ENCODE data around the gene LTB.
A peak's percentile ranks its signal among the peaks of the same experiment; 100 is the strongest.

LTB gene

DNA sequence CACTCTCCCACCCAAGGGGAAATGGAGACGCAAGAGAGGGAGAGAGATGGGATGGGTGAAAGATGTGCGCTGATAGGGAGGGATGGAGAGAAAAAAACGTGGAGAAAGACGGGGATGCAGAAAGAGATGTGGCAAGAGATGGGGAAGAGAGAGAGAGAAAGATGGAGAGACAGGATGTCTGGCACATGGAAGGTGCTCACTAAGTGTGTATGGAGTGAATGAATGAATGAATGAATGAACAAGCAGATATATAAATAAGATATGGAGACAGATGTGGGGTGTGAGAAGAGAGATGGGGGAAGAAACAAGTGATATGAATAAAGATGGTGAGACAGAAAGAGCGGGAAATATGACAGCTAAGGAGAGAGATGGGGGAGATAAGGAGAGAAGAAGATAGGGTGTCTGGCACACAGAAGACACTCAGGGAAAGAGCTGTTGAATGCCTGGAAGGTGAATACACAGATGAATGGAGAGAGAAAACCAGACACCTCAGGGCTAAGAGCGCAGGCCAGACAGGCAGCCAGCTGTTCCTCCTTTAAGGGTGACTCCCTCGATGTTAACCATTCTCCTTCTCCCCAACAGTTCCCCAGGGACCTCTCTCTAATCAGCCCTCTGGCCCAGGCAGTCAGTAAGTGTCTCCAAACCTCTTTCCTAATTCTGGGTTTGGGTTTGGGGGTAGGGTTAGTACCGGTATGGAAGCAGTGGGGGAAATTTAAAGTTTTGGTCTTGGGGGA, 6.1 kb downstream of the LTB start:
- no peak for DNase-seq (ENCODE audit: low read depth)

DNA sequence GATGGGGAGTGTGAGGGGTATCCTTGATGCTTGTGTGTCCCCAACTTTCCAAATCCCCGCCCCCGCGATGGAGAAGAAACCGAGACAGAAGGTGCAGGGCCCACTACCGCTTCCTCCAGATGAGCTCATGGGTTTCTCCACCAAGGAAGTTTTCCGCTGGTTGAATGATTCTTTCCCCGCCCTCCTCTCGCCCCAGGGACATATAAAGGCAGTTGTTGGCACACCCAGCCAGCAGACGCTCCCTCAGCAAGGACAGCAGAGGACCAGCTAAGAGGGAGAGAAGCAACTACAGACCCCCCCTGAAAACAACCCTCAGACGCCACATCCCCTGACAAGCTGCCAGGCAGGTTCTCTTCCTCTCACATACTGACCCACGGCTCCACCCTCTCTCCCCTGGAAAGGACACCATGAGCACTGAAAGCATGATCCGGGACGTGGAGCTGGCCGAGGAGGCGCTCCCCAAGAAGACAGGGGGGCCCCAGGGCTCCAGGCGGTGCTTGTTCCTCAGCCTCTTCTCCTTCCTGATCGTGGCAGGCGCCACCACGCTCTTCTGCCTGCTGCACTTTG, 6.8 kb downstream of the LTB start, which contains the start of gene TNF:
Gene TNF, plus strand, starts transcription at position 231 of the 567 bp plus-strand sequence. Its CDS starts 177 bp downstream, at position 408.
- DNase-seq (ENCODE audit: low read depth) = no peak

GRCh38 chr6:31574106-31575061, 7.8 kb downstream of the LTB start:
- DNase-seq (ENCODE audit: low read depth) = no peak

DNA sequence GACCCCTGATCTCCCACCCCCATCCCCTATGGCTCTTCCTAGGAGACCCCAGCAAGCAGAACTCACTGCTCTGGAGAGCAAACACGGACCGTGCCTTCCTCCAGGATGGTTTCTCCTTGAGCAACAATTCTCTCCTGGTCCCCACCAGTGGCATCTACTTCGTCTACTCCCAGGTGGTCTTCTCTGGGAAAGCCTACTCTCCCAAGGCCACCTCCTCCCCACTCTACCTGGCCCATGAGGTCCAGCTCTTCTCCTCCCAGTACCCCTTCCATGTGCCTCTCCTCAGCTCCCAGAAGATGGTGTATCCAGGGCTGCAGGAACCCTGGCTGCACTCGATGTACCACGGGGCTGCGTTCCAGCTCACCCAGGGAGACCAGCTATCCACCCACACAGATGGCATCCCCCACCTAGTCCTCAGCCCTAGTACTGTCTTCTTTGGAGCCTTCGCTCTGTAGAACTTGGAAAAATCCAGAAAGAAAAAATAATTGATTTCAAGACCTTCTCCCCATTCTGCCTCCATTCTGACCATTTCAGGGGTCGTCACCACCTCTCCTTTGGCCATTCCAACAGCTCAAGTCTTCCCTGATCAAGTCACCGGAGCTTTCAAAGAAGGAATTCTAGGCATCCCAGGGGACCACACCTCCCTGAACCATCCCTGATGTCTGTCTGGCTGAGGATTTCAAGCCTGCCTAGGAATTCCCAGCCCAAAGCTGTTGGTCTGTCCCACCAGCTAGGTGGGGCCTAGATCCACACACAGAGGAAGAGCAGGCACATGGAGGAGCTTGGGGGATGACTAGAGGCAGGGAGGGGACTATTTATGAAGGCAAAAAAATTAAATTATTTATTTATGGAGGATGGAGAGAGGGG, 8.8 kb downstream of the LTB start:
- DNase-seq (ENCODE audit: low read depth) = no peak

DNA sequence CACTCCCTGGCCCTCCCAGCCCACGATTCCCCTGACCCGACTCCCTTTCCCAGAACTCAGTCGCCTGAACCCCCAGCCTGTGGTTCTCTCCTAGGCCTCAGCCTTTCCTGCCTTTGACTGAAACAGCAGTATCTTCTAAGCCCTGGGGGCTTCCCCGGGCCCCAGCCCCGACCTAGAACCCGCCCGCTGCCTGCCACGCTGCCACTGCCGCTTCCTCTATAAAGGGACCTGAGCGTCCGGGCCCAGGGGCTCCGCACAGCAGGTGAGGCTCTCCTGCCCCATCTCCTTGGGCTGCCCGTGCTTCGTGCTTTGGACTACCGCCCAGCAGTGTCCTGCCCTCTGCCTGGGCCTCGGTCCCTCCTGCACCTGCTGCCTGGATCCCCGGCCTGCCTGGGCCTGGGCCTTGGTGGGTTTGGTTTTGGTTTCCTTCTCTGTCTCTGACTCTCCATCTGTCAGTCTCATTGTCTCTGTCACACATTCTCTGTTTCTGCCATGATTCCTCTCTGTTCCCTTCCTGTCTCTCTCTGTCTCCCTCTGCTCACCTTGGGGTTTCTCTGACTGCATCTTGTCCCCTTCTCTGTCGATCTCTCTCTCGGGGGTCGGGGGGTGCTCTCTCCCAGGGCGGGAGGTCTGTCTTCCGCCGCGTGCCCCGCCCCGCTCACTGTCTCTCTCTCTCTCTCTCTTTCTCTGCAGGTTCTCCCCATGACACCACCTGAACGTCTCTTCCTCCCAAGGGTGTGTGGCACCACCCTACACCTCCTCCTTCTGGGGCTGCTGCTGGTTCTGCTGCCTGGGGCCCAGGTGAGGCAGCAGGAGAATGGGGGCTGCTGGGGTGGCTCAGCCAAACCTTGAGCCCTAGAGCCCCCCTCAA, 9.9 kb downstream of the LTB start, which contains the start of gene LTA:
Gene LTA, plus strand, starts transcription at position 249 of the 871 bp plus-strand sequence. Its CDS starts 454 bp downstream, at position 703.
- DNase-seq (ENCODE audit: low read depth) = no peak

DNA sequence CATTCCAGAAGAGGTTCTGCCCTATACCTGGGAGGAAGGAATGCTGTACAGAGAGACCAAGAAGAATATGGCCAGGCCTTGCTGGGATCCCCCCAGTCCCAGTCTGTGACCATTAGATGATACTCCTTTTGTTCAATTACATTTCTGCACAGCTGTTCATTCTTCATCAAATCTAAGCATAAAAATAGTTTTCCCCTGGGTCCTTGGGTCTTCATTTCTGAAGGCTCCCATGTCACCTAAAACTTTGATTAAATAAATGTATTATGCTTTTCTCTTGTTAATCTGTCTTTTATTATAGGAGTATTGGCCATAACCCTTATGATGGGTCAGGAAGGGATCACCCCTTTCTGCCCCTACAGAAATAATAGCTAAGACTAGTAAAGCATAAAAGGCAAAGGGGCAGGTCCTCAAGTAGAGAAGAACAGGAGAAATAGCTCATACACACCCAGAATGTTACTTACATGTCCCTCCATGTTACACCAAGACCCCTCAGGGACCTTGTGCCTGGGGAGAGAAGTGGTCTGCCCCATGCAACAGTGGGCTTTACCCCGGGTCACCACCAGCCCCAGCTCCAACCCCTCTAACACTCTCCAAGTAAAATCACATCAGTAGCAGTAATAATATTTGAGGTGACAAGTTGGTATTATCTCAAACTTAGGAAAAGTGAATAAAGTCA, 12.2 kb downstream of the LTB start:
- DNase-seq (ENCODE audit: low read depth) = no peak

DNA sequence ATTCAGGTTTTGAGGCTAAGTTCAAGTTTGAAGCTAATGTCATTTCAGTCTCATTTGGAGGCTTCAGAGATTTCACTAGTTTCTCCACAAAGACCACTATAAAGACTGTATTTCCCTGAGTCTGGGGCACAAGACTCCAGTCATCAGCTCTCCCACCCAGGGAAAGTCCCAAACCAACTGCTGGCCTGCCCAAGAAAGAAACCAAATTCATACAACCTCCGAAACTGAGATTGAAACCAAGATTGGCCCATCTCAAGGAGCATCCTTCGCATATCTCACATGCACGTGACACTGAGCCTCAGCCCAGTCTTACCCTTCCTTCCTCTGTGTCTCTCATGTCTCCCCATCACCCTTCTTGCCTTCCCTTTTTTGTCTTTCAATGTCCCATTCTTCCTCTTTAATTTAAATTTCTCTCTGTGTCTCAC, 13.7 kb downstream of the LTB start:
- DNase-seq (ENCODE audit: low read depth) = no peak

DNA sequence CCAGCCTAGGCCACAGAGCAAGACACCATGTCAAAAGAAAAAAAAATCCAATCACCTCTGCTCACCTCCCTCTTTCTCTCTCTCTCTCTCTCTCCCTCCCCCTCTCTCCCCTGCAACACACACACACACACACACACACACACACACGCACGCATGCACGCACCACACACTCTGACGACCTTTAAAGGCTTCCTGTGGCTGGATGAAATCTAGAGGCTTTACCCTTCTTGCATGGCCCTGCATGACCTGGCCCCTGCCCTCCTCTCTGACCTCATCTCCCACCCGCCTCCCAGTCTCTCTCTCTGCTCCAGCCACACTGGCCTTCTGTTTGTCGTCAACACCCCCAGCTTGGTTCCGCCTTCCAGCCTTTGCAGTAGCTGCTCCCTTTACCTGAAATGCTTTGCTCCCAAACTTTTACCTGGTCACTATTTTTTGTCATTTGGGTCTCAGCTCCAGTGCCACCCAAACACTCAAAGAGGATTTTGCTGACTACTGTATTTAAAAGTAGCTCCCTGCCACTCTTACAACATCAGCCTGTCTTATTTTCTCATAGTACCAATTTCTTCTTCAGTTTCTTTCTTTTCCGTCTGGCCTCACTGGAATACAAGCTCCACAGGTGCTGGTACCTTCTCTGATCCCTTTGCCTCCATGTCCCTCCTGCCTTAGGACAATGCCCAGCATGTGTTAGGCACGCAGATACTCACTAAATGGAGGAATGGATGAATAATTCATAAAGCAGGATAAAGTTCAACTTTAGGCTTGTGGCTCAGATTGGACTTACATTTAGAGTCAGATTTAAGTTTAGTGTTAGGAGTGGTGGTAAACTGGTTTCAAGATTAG, 14.5 kb downstream of the LTB start:
- no peak for DNase-seq (ENCODE audit: low read depth)

GRCh38 chr6:31560697-31561058, 21.5 kb downstream of the LTB start:
- DNase-seq (ENCODE audit: low read depth) = no peak

DNA sequence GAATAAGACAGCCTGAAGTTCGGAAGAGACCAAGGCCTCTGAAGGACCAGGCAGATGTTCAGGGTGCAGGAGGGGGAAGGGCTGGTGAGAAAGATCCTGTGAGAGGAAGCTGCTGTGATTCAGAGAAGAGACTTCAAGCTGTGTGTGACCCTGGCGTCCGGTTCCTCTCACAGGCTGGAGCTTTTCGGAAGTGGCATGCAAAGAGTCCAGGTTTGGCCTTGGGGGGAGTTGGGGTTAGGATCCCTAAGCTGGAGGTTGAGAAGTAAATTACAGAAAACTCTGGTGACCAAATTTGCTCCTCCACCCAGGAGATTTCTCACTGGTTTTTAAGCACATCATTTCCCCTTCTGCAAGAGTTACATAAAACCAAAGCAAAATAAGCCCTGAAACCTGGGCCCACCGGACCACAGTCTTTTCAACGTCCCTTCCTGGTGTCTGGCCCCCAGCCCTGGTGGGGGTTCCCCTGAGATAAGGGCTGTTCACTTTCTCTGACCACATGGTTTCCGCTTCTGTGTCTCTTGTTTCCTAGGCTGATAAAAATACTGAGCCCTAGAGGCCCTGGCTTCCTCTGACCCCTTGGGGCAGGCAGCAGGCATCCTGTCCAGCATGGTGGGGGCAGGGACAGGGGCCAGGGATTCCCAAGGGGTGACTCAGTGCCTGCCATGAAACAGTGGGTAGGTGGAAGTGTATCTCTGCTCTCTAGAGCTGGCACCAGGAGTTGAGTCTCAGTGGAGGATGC, 22.1 kb downstream of the LTB start:
- peak; percentile 84 for DNase-seq (ENCODE audit: low read depth)

- DNase-seq (ENCODE audit: low read depth) = no peak
Observed at GRCh38 chr6:31559606-31559957, 22.6 kb downstream of the LTB start.

GRCh38 chr6:31558631-31559500, 23.4 kb downstream of the LTB start:
- DNase-seq (ENCODE audit: low read depth) = peak; percentile 63

- DNase-seq (ENCODE audit: low read depth) = no peak
Observed at GRCh38 chr6:31558318-31558625, 24.0 kb downstream of the LTB start.

GRCh38 chr6:31557443-31558317, 24.5 kb downstream of the LTB start:
- no peak for DNase-seq (ENCODE audit: low read depth)

DNA sequence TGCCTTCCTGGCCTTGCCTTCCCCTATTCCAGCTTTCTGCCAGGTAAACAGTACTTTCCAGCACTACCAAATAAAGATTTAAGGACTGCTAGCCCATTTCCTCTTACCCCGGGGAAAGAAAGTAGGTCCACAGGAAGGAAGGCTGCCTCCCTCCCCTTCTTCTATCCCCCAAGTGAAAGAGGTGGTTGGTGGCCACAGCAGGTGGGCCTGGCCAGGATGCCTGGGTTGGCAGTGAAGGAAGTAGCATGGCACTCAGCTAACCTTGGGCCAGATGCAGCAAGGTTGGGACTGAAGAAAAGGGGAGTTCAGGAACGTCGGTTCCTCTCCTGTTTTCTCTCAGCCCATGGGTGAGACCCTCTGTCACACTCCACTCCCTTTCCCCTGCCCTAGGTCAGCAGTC, 25.9 kb downstream of the LTB start:
- DNase-seq (ENCODE audit: low read depth) = no peak

- DNase-seq (ENCODE audit: low read depth) = peak; percentile 61
Observed at GRCh38 chr6:31551371-31551770, 30.9 kb downstream of the LTB start.

GRCh38 chr6:31548544-31548873, 33.7 kb downstream of the LTB start:
- no peak for DNase-seq (ENCODE audit: low read depth)
